Kidney epithelial cell (primary cell): Measurements from ENCODE around the gene KIF7. TPM values are rescaled to one million over a fixed set of nuclear protein-coding genes. Genes with fewer than 3 reads are reported as not detected.

Experiments
- DNase-seq: peaks from one replicate; pipeline ENCODE4 v3.0.0-alpha.2; 2010; ENCODE audit warnings: low read depth
- H3K27me3 ChIP-seq: 2 replicates; pipeline ENCODE4 v1.6.0; 2011; ENCODE audit warnings: low read length; ENCODE audit not compliant: control insufficient read depth, insufficient read depth
- H3K36me3 ChIP-seq: 2 replicates; pipeline ENCODE4 v1.5.1; 2011; ENCODE audit warnings: low read length; ENCODE audit not compliant: control insufficient read depth, insufficient read depth
- H3K4me3 ChIP-seq: 2 replicates; pipeline ENCODE4 v1.5.1; 2011; ENCODE audit warnings: low read depth, mild to moderate bottlenecking, control low read depth, low read length
- total RNA-seq: library from RNA; depleted of rRNA; stranded (reverse); fragments of >200 nt; gene quantifications from 2 replicates; pipeline ENCODE4 v1.2.3, GENCODE V29; 2015
- TF ChIP-seq, protein P1 (sequence below): IDR thresholded peaks from 2 replicates; pipeline ENCODE4 v1.5.1; 2011; ENCODE audit warnings: mild to moderate bottlenecking, moderate library complexity, low read length, control low read depth, inconsistent platforms; ENCODE audit not compliant: insufficient read depth, poor library complexity, severe bottlenecking

KIF7 gene
- total RNA-seq, 1 donor from 2014 or later, result 5.4 TPM

DNA sequence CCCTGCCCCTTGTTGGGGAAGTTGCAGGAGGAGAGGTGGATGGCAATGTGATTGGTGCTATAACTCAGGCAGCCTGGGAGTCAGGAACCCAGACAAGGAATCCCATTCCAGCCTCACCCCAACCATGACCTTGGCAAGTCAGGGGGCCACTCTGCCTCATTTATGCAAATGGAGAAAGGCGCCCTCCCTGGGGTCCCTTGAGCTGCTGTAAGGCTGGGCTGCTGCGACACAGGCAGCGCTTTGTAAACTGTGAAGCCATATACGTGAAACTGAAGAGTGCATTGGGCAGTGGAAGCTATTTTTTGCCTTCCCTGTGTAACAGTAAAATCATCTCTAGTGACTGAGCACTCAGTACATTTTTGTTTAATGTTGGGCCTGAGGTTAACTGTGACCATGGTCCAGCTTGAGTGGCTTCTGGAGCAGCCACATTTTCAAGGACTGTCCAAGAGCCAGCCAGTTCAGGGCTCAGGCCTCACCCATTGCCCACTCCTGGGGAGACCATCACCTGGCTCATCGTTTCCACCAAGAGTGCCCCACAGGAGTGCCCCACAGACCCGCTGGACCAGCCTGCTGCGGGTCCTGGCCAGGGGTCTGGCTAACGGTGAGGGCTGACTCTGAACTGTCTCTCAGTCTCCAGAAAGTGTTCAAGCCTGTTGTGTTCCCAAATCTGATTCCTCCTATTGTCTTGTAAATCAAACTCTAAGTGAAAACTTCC, 27.9 kb downstream of the KIF7 start:
- no peak for DNase-seq
- H3K27me3 ChIP-seq, result no peaks in the 10 kb centered on the region
- no peak overlapping the region for H3K4me3 ChIP-seq
- peaks cover 5% of the 10 kb centered on the region for H3K36me3 ChIP-seq
- TF ChIP-seq, protein P1, sequence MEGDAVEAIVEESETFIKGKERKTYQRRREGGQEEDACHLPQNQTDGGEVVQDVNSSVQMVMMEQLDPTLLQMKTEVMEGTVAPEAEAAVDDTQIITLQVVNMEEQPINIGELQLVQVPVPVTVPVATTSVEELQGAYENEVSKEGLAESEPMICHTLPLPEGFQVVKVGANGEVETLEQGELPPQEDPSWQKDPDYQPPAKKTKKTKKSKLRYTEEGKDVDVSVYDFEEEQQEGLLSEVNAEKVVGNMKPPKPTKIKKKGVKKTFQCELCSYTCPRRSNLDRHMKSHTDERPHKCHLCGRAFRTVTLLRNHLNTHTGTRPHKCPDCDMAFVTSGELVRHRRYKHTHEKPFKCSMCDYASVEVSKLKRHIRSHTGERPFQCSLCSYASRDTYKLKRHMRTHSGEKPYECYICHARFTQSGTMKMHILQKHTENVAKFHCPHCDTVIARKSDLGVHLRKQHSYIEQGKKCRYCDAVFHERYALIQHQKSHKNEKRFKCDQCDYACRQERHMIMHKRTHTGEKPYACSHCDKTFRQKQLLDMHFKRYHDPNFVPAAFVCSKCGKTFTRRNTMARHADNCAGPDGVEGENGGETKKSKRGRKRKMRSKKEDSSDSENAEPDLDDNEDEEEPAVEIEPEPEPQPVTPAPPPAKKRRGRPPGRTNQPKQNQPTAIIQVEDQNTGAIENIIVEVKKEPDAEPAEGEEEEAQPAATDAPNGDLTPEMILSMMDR, result no peak

DNA sequence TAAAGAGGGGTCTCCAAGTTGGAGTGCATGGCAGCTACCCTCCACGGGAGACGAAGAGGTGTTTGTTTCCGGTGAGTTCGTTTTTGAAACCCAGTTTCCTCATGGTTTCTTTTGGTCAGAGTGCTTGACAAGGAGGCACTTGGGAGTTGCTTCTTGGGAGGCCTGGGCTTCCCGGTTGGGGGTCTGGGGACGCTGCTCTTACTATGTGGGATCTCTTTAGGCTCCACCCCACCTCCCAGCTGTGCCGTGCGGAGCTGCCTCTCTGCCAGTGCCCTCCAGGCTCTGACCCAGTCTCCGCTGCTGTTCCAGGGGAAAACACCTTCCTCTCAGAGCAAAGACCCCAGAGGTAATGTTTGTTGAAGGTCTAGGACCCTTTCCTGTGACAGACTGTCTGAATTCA, 29.6 kb downstream of the KIF7 start:
- peaks cover 3% of the 10 kb centered on the region for H3K36me3 ChIP-seq

DNA sequence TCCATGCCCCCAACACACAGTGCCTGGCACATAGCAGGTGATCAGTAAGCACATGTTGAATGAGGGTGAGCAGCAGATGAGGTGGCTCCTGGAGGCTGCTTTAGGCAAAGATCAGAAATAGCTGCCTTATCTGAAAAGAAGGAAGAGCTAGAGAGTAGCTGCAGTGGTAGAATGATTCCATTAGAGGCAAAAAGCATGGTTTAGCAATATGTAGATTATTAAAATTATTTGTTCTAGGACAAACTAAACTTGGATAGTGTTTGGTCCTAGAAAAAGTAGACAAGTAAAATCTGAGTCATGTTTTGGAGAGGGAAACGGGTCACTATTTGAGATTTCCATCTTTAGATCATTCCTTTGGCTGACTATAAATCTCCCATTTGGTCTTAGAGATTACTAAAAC, 32.1 kb downstream of the KIF7 start:
- DNase-seq, result no peak
- Histone ChIP-seq H3K36me3 (peaks cover 3% of the 10 kb centered on the region), H3K27me3 (no peaks in the 10 kb centered on the region), H3K4me3 (no peak overlapping the region)
- TF ChIP-seq, protein P1, result no peak

More for the DNA sequence above, 29.6 kb downstream of the KIF7 start:
- TF ChIP-seq, protein P1, result no peak
- no peak overlapping the region for H3K4me3 ChIP-seq
- DNase-seq, result no peak
- H3K27me3 ChIP-seq, result no peaks in the 10 kb centered on the region

DNA sequence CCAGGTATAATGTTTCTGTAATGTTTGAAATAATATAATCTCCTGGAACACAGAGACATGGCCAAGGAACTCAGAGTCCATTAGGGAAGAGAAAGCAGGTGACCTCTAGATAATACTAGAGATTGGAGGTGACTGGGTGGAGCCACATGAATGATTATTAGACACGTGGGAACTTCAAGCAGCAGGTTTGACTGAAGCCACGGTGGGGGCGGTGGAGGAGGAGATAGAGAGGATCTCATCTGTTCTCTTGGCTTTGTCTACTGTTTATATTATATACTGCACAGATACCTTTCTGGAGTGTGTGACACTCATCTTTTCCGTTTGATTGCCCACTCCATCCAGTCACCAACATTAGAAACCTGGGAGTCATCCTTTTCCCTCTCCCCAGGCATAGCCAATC, 33.7 kb downstream of the KIF7 start:
- no peak for DNase-seq
- Histone ChIP-seq H3K36me3 (peaks cover 2% of the 10 kb centered on the region), H3K27me3 (no peaks in the 10 kb centered on the region), H3K4me3 (no peak overlapping the region)
- TF ChIP-seq, protein P1, result no peak

DNA sequence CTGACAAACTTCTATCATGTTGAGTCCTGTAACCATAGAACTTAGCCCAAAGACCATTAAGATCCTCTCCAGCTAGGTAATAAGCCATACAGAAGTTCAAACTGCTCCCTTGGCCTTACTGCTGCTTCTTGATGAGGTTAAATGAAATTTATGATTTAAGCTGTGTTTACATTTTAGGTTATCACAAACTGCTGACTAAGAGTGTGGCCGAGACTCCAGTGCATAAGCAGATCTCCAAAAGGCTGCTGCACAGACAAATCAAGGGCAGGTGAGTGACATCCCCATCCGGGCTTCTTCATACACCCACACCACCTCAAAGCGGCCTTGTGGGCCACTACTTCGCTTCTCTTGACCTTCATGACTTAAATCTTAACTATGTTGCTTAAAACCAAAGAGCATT, 39.0 kb downstream of the KIF7 start:
- TF ChIP-seq, protein P1, result no peak
- no peak overlapping the region for H3K4me3 ChIP-seq
- DNase-seq, result no peak
- H3K36me3 ChIP-seq, result peaks cover 2% of the 10 kb centered on the region
- H3K27me3 ChIP-seq, result no peaks in the 10 kb centered on the region

DNA sequence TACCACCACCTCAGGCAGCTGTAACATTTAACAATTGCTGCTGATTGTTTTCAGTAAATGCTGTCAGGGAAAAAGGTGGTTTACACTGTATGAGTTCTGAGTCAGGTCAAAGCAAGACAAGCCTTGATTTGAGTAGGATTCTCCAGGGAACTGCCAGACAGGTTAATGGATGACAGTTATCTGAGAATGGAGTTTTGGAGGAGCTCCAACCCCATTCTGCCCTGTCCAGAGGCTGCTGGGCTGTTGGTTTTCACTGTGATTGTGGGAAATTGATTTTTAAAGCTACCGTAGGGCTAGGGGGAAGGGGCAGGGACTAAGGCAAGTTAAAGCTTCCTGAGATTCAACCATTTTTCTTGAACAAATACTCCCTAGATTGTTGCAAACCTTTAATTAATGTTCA, 40.1 kb downstream of the KIF7 start:
- TF ChIP-seq, protein P1, result no peak
- Histone ChIP-seq H3K27me3 (no peaks in the 10 kb centered on the region), H3K4me3 (no peak overlapping the region), H3K36me3 (peaks cover 2% of the 10 kb centered on the region)
- no peak for DNase-seq
